Neuronal stem cell (in vitro differentiated cells): Measurements from ENCODE around the gene TMEM175.
A peak's percentile ranks its signal among the peaks of the same experiment; 100 is the strongest.

ENCODE experiments used
- DNase-seq: peaks from one replicate; pipeline ENCODE4 v3.0.0-alpha.2; 2013; ENCODE audit warnings: low spot score
- H2AFZ ChIP-seq: one replicate; pipeline ENCODE4 v1.6.1; 2013; ENCODE audit warnings: mild to moderate bottlenecking, low read length, inconsistent platforms
- H2AK5ac ChIP-seq: 2 replicates; pipeline ENCODE4 v1.6.1; 2013; ENCODE audit warnings: low read depth, mild to moderate bottlenecking, inconsistent platforms, low read length, moderate library complexity, mixed read lengths
- H2BK120ac ChIP-seq: 2 replicates; pipeline ENCODE4 v1.6.1; 2013; ENCODE audit warnings: low read depth, mild to moderate bottlenecking, inconsistent platforms, low read length, moderate library complexity, mixed read lengths
- H2BK12ac ChIP-seq: one replicate; pipeline ENCODE4 v1.6.1; 2013; ENCODE audit warnings: low read length, inconsistent platforms
- H2BK15ac ChIP-seq: 2 replicates; pipeline ENCODE4 v1.6.1; 2013; ENCODE audit warnings: mild to moderate bottlenecking, low read length, inconsistent platforms, mixed read lengths
- H2BK5ac ChIP-seq: one replicate; pipeline ENCODE4 v1.6.1; 2013; ENCODE audit warnings: inconsistent platforms, mild to moderate bottlenecking, low read length, moderate library complexity
- H3K14ac ChIP-seq: one replicate; pipeline ENCODE4 v1.6.1; 2013; ENCODE audit warnings: low read length, inconsistent platforms
- H3K18ac ChIP-seq: 2 replicates; pipeline ENCODE4 v1.6.1; 2013; ENCODE audit warnings: low read length, inconsistent platforms
- H3K23ac ChIP-seq: 2 replicates; pipeline ENCODE4 v1.6.1; 2013; ENCODE audit warnings: low read depth, mild to moderate bottlenecking, mixed read lengths, low read length, inconsistent platforms; ENCODE audit not compliant: poor library complexity
- H3K27ac ChIP-seq: replicated peaks from 3 replicates; pipeline ENCODE4 v1.5.1; 2013; ENCODE audit warnings: low read length, inconsistent platforms
- H3K27me3 ChIP-seq, 3 experiments: 2 replicates each; pipeline ENCODE4 v1.6.1; 2013; ENCODE audit warnings: low read length in 3 of 3, mild to moderate bottlenecking in 2 of 3, inconsistent platforms in 1 of 3, low read depth in 1 of 3, mixed read lengths in 1 of 3, moderate library complexity in 1 of 3; ENCODE audit not compliant: control insufficient read depth in 3 of 3, insufficient read depth in 3 of 3
- H3K36me3 ChIP-seq, 2 donors: replicated peaks in 1 of 2; 2 replicates each; pipeline ENCODE4 v1.6.1; 2013; ENCODE audit warnings: low read length in 2 of 2; ENCODE audit not compliant: control insufficient read depth in 2 of 2, insufficient read depth in 2 of 2
- H3K4ac ChIP-seq: 2 replicates; pipeline ENCODE4 v1.6.1; 2013; ENCODE audit warnings: inconsistent platforms, mild to moderate bottlenecking, low read length, moderate library complexity
- H3K4me1 ChIP-seq, 2 donors: 1 replicate in 1 of 2; 2 replicates in 1 of 2; pipeline ENCODE4 v1.6.1; 2013; ENCODE audit warnings: low read length in 2 of 2, low read depth in 1 of 2; ENCODE audit not compliant: control insufficient read depth in 2 of 2, insufficient read depth in 1 of 2
- H3K4me2 ChIP-seq: one replicate; pipeline ENCODE4 v1.6.1; 2013; ENCODE audit warnings: mild to moderate bottlenecking, low read length, inconsistent platforms; ENCODE audit not compliant: insufficient read depth, poor library complexity, severe bottlenecking
- H3K4me3 ChIP-seq, 2 donors: 2 replicates each; pipeline ENCODE4 v1.5.1; 2013; ENCODE audit warnings: low read length in 2 of 2, mild to moderate bottlenecking in 2 of 2, inconsistent platforms in 1 of 2, moderate library complexity in 1 of 2
- H3K79me1 ChIP-seq: one replicate; pipeline ENCODE4 v1.6.1; 2013; ENCODE audit warnings: low read depth, mild to moderate bottlenecking, inconsistent platforms, low read length, moderate library complexity
- H3K9ac ChIP-seq: one replicate; pipeline ENCODE4 v1.6.1; 2013; ENCODE audit warnings: mild to moderate bottlenecking, low read depth, low read length, inconsistent platforms; ENCODE audit not compliant: poor library complexity
- H3K9me3 ChIP-seq, 2 donors: replicated peaks in 1 of 2; 2 replicates each; pipeline versions ENCODE3 to v1.6.1; 2013; ENCODE audit warnings: low read length in 2 of 2, mild to moderate bottlenecking in 2 of 2, inconsistent platforms in 1 of 2, low read depth in 1 of 2, mixed read lengths in 1 of 2, moderate library complexity in 1 of 2; ENCODE audit not compliant: control insufficient read depth in 2 of 2, insufficient read depth in 1 of 2
- H4K8ac ChIP-seq: one replicate; pipeline ENCODE4 v1.6.1; 2013; ENCODE audit warnings: low read depth, mild to moderate bottlenecking, inconsistent platforms, low read length, moderate library complexity
- H4K91ac ChIP-seq: one replicate; pipeline ENCODE4 v1.6.1; 2013; ENCODE audit warnings: low read length, low read depth, mild to moderate bottlenecking, inconsistent platforms; ENCODE audit not compliant: poor library complexity
- WGBS, 2 donors: extraction: QIAGEN DNeasy Blood & Tissue Kit; methylation state at CpG; one replicate each; pipeline ENCODE4 v1.1.7; 2013; ENCODE audit warnings: missing lambda C conversion rate in 2 of 2, mixed read lengths in 1 of 2; ENCODE audit not compliant: insufficient read length in 2 of 2, insufficient replicate concordance in 1 of 2; ENCODE audit errors: extremely low coverage in 2 of 2; 5-methylcytosine and 5-hydroxymethylcytosine counted together

The TMEM175 gene

DNA sequence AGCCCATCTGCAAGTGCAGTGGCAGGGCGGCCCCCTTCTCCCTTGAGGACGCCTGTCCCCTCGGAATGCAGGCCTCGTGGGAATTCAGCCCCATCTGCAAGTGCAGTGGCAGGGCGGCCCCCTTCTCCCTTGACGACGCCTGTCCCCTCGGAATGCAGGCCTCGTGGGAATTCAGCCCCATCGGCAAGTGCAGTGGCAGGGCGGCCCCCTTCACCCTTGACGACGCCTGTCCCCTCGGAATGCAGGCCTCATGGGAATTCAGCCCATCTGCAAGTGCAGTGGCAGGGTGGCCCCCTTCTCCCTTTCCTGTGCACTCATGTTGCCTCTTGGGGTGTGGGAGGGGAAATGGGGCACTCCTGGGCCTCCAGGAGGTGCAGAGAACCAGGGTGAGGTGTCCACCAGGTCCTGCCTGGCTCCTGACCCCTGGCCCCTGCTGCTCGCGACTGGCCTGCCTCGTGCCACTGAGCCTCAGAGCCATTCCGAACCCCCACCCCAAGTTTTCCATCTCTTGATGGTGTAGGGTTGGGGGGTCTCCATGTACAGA, 67.7 kb downstream of the TMEM175 start:
- Histone ChIP-seq H3K4me3 (no peak overlapping the region), H3K18ac (peak overlapping the region; percentile 48), H3K9ac (peak overlapping the region; percentile 44), H3K4ac (peak overlapping the region; percentile 66), H2BK15ac (no peak overlapping the region), H3K27me3 (peaks cover 30 to 88% (median 81%) of the 10 kb centered on the region in 3 experiments), H4K8ac (no peak overlapping the region), H2AFZ (no peak overlapping the region), H3K27ac (no peak overlapping the region), H4K91ac (no peak overlapping the region), H3K4me2 (no peak overlapping the region), H3K4me1 (peaks cover 9% of the 10 kb centered on the region in 2 donors), H3K79me1 (peaks cover 2% of the 10 kb centered on the region), H2BK120ac (no peak overlapping the region), H3K14ac (peak overlapping the region; percentile 56), H3K23ac (peak overlapping the region; percentile 85), H3K36me3 (no peaks in the 10 kb centered on the region), H3K9me3 (peaks cover 2 to 6% of the 10 kb centered on the region in 2 donors), H2BK12ac (no peak overlapping the region), H2BK5ac (no peak overlapping the region), H2AK5ac (peak overlapping the region; percentile 75)
- no CpG with 5 or more reads among the region's 18 CpGs for WGBS, 2 donors
- no peak for DNase-seq

DNA sequence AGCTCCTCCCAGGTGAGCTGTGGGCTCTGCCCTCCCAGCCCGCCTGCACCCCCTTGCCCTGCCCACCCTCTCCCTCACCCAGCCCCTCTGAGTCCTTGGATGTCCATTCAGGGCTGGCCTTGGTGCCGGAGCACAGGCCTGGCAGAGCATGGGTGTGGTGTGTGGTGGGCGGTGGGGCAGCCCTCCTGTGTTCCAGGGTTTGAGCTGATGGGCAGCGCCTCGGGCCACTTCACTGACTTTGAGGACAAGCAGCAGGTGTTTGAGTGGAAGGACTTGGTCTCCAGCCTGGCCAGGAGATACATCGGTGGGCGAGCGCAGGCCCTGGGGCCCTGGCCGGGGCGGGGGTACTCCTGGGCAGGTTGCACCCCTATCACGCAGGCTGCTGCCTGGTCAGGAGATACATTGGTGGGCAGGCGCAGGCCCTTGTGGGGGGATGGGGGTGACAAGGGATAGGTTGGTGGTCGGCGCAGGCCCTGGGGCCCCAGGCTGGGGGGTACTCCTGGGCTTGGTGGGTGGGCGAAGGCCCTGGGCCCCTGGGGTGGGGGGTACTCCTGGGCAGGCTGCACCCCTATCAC, 68.5 kb downstream of the TMEM175 start:
- peak overlapping the region; percentile 75 for H2AK5ac ChIP-seq
- no peak overlapping the region for H3K9ac ChIP-seq
- H3K14ac ChIP-seq: no peak overlapping the region
- no peak for DNase-seq
- no peak overlapping the region for H4K8ac ChIP-seq
- H2BK15ac ChIP-seq: no peak overlapping the region
- H2AFZ ChIP-seq: no peak overlapping the region
- peaks cover 6% of the 10 kb centered on the region in 2 donors for H3K9me3 ChIP-seq
- no peak overlapping the region for H3K4ac ChIP-seq
- peak overlapping the region; percentile 53 for H2BK5ac ChIP-seq
- peaks cover 2% of the 10 kb centered on the region for H3K79me1 ChIP-seq
- H3K4me2 ChIP-seq: no peak overlapping the region
- H3K36me3 ChIP-seq: no peaks in the 10 kb centered on the region
- WGBS, 2 donors: no CpG with 5 or more reads among the region's 15 CpGs
- H3K23ac ChIP-seq: peak overlapping the region; percentile 89
- H3K27me3 ChIP-seq: peaks cover 30 to 89% (median 88%) of the 10 kb centered on the region in 3 experiments
- no peak overlapping the region for H3K18ac ChIP-seq
- H4K91ac ChIP-seq: no peak overlapping the region
- H3K4me1 ChIP-seq: peaks cover 9% of the 10 kb centered on the region in 2 donors
- peak overlapping the region in 1 of 2 donors; percentile 51 for H3K4me3 ChIP-seq
- no peak overlapping the region for H2BK12ac ChIP-seq
- H3K27ac ChIP-seq: no peak overlapping the region
- H2BK120ac ChIP-seq: no peak overlapping the region

DNA sequence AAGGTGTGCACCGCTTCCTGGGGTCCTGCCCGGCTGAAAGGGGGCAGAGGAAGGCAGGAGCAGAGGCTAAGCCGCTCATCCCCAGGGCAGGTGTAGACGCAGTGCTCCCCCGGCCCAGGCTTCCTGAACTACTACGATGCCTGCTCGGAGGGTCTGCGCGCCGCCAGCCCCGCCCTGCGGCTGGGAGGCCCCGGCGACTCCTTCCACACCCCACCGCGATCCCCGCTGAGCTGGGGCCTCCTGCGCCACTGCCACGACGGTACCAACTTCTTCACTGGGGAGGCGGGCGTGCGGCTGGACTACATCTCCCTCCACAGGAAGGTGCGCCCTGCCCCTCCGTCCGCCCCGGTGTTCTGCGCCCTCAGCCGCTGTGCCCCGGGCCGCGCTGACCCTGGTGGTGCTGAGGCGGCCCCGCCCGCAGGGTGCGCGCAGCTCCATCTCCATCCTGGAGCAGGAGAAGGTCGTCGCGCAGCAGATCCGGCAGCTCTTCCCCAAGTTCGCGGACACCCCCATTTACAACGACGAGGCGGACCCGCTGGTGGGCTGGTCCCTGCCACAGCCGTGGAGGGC, 69.4 kb downstream of the TMEM175 start:
- Histone ChIP-seq H2AK5ac (peak overlapping the region; percentile 92), H4K8ac (no peak overlapping the region), H3K36me3 (no peaks in the 10 kb centered on the region), H3K23ac (peak overlapping the region; percentile 95), H2BK12ac (no peak overlapping the region), H4K91ac (no peak overlapping the region), H2BK5ac (peak overlapping the region; percentile 24), H3K4me3 (peak overlapping the region in 1 of 2 donors; percentile 43), H3K9me3 (peaks cover 6% of the 10 kb centered on the region in 2 donors), H3K14ac (peak overlapping the region; percentile 82), H2AFZ (no peak overlapping the region), H3K18ac (peak overlapping the region; percentile 76), H2BK120ac (no peak overlapping the region), H3K79me1 (peaks cover 1% of the 10 kb centered on the region), H3K9ac (no peak overlapping the region), H3K4me2 (peak overlapping the region; percentile 13), H3K27ac (no peak overlapping the region), H2BK15ac (peak overlapping the region; percentile 92), H3K4ac (peak overlapping the region; percentile 37), H3K4me1 (peaks cover 8 to 9% of the 10 kb centered on the region in 2 donors), H3K27me3 (peaks cover 29 to 86% (median 82%) of the 10 kb centered on the region in 3 experiments)
- DNase-seq: no peak
- WGBS, 2 donors: no CpG with 5 or more reads among the region's 48 CpGs

DNA sequence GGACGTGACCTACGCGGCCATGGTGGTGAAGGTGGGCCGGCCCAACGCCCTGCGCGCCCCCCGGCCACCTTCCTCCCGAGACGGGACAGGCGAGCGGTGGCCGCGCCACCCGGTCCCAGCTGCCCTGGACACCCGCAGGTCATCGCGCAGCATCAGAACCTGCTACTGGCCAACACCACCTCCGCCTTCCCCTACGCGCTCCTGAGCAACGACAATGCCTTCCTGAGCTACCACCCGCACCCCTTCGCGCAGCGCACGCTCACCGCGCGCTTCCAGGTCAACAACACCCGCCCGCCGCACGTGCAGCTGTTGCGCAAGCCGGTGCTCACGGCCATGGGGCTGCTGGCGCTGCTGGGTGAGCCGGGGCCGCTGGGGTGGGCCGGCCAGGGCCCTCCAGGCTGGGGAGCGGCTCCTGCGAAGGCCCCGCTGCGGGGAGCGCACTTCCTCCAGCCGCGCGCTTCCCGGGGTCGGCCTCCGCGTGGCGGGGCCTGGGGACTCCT, 69.9 kb downstream of the TMEM175 start:
- H2BK5ac ChIP-seq: peak overlapping the region; percentile 39
- H3K4me2 ChIP-seq: peak overlapping the region; percentile 45
- peak overlapping the region; percentile 92 for H4K8ac ChIP-seq
- H2AK5ac ChIP-seq: peak overlapping the region; percentile 70
- peak overlapping the region in 1 of 2 donors; percentile 49 for H3K4me3 ChIP-seq
- DNase-seq: no peak
- WGBS, 2 donors: no CpG with 5 or more reads among the region's 54 CpGs
- peaks cover 6% of the 10 kb centered on the region in 2 donors for H3K9me3 ChIP-seq
- H3K4me1 ChIP-seq: peaks cover 7 to 9% of the 10 kb centered on the region in 2 donors
- H2BK120ac ChIP-seq: no peak overlapping the region
- H3K4ac ChIP-seq: no peak overlapping the region
- H2AFZ ChIP-seq: no peak overlapping the region
- no peak overlapping the region for H3K9ac ChIP-seq
- peaks cover 28 to 86% (median 82%) of the 10 kb centered on the region in 3 experiments for H3K27me3 ChIP-seq
- H3K27ac ChIP-seq: no peak overlapping the region
- H4K91ac ChIP-seq: no peak overlapping the region
- no peak overlapping the region for H2BK12ac ChIP-seq
- peak overlapping the region; percentile 92 for H2BK15ac ChIP-seq
- peak overlapping the region; percentile 90 for H3K18ac ChIP-seq
- peak overlapping the region; percentile 95 for H3K23ac ChIP-seq
- peak overlapping the region; percentile 82 for H3K14ac ChIP-seq
- no peaks in the 10 kb centered on the region for H3K36me3 ChIP-seq
- H3K79me1 ChIP-seq: no peaks in the 10 kb centered on the region
